ENCODE measurements around the gene SHISA6.

The SHISA6 gene

GRCh38 chr17:11492511-11492910 lies 251.5 kb downstream of the SHISA6 start:
- Histone ChIP-seq H3K9ac (ENCODE audit: low read depth, low read length) (no peak overlapping the region), H3K36me3 (ENCODE audit: insufficient read depth, low read length) (no peaks in the 10 kb centered on the region), H3K4me1 (ENCODE audit: insufficient read depth, low read length) (no peaks in the 10 kb centered on the region), H3K9me3 (ENCODE audit: control insufficient read depth, insufficient read depth, low read length) (no peaks in the 10 kb centered on the region)

- Histone ChIP-seq H3K4me1 (ENCODE audit: insufficient read depth, low read length) (no peaks in the 10 kb centered on the region), H3K9me3 (ENCODE audit: control insufficient read depth, insufficient read depth, low read length) (no peaks in the 10 kb centered on the region), H3K9ac (ENCODE audit: low read depth, low read length) (no peak overlapping the region), H3K36me3 (ENCODE audit: insufficient read depth, low read length) (no peaks in the 10 kb centered on the region)
Measured at GRCh38 chr17:11493936-11494335, 252.9 kb downstream of the SHISA6 start.

- Histone ChIP-seq H3K9ac (ENCODE audit: low read depth, low read length) (no peak overlapping the region), H3K36me3 (ENCODE audit: insufficient read depth, low read length) (no peaks in the 10 kb centered on the region), H3K4me1 (ENCODE audit: insufficient read depth, low read length) (no peaks in the 10 kb centered on the region), H3K9me3 (ENCODE audit: control insufficient read depth, insufficient read depth, low read length) (no peaks in the 10 kb centered on the region)
Measured at GRCh38 chr17:11495613-11496012, 254.6 kb downstream of the SHISA6 start.

GRCh38 chr17:11499881-11500280 lies 258.9 kb downstream of the SHISA6 start:
- H3K9me3 ChIP-seq (ENCODE audit: control insufficient read depth, insufficient read depth, low read length): no peaks in the 10 kb centered on the region
- no peaks in the 10 kb centered on the region for H3K4me1 ChIP-seq (ENCODE audit: insufficient read depth, low read length)
- H3K9ac ChIP-seq (ENCODE audit: low read depth, low read length): no peak overlapping the region
- no peaks in the 10 kb centered on the region for H3K36me3 ChIP-seq (ENCODE audit: insufficient read depth, low read length)

GRCh38 chr17:11503308-11504035 lies 262.5 kb downstream of the SHISA6 start:
- Histone ChIP-seq H3K4me1 (ENCODE audit: insufficient read depth, low read length) (no peaks in the 10 kb centered on the region), H3K9me3 (ENCODE audit: control insufficient read depth, insufficient read depth, low read length) (no peaks in the 10 kb centered on the region), H3K9ac (ENCODE audit: low read depth, low read length) (no peak overlapping the region), H3K36me3 (ENCODE audit: insufficient read depth, low read length) (no peaks in the 10 kb centered on the region)

- Histone ChIP-seq H3K9ac (ENCODE audit: low read depth, low read length) (no peak overlapping the region), H3K36me3 (ENCODE audit: insufficient read depth, low read length) (no peaks in the 10 kb centered on the region), H3K4me1 (ENCODE audit: insufficient read depth, low read length) (no peaks in the 10 kb centered on the region), H3K9me3 (ENCODE audit: control insufficient read depth, insufficient read depth, low read length) (no peaks in the 10 kb centered on the region)
Measured at GRCh38 chr17:11506635-11507034, 265.6 kb downstream of the SHISA6 start.

- Histone ChIP-seq H3K4me1 (ENCODE audit: insufficient read depth, low read length) (no peaks in the 10 kb centered on the region), H3K9ac (ENCODE audit: low read depth, low read length) (no peak overlapping the region)
Measured at GRCh38 chr17:11511696-11512095, 270.7 kb downstream of the SHISA6 start.

GRCh38 chr17:11514565-11514964 lies 273.6 kb downstream of the SHISA6 start:
- H3K4me1 ChIP-seq (ENCODE audit: insufficient read depth, low read length): no peaks in the 10 kb centered on the region
- no peaks in the 10 kb centered on the region for H3K9me3 ChIP-seq (ENCODE audit: control insufficient read depth, insufficient read depth, low read length)
- no peaks in the 10 kb centered on the region for H3K36me3 ChIP-seq (ENCODE audit: insufficient read depth, low read length)
- H3K9ac ChIP-seq (ENCODE audit: low read depth, low read length): no peak overlapping the region

More at GRCh38 chr17:11511696-11512095, 270.7 kb downstream of the SHISA6 start:
- Histone ChIP-seq H3K36me3 (ENCODE audit: insufficient read depth, low read length) (no peaks in the 10 kb centered on the region), H3K9me3 (ENCODE audit: control insufficient read depth, insufficient read depth, low read length) (no peaks in the 10 kb centered on the region)

- H3K4me1 ChIP-seq (ENCODE audit: insufficient read depth, low read length): no peaks in the 10 kb centered on the region
- H3K36me3 ChIP-seq (ENCODE audit: insufficient read depth, low read length): no peaks in the 10 kb centered on the region
- H3K9ac ChIP-seq (ENCODE audit: low read depth, low read length): no peak overlapping the region
- H3K9me3 ChIP-seq (ENCODE audit: control insufficient read depth, insufficient read depth, low read length): no peaks in the 10 kb centered on the region
Measured at GRCh38 chr17:11514981-11515680, 274.1 kb downstream of the SHISA6 start.

- no peaks in the 10 kb centered on the region for H3K36me3 ChIP-seq (ENCODE audit: insufficient read depth, low read length)
- H3K4me1 ChIP-seq (ENCODE audit: insufficient read depth, low read length): no peaks in the 10 kb centered on the region
- H3K9me3 ChIP-seq (ENCODE audit: control insufficient read depth, insufficient read depth, low read length): no peaks in the 10 kb centered on the region
- H3K9ac ChIP-seq (ENCODE audit: low read depth, low read length): no peak overlapping the region
Measured at GRCh38 chr17:11515901-11516300, 274.9 kb downstream of the SHISA6 start.

- H3K9ac ChIP-seq (ENCODE audit: low read depth, low read length): no peak overlapping the region
- H3K36me3 ChIP-seq (ENCODE audit: insufficient read depth, low read length): no peaks in the 10 kb centered on the region
- H3K4me1 ChIP-seq (ENCODE audit: insufficient read depth, low read length): peaks cover 13% of the 10 kb centered on the region
- no peaks in the 10 kb centered on the region for H3K9me3 ChIP-seq (ENCODE audit: control insufficient read depth, insufficient read depth, low read length)
Measured at GRCh38 chr17:11535231-11535630, 294.2 kb downstream of the SHISA6 start.

GRCh38 chr17:11538366-11538765 lies 297.4 kb downstream of the SHISA6 start:
- Histone ChIP-seq H3K9me3 (ENCODE audit: control insufficient read depth, insufficient read depth, low read length) (no peaks in the 10 kb centered on the region), H3K4me1 (ENCODE audit: insufficient read depth, low read length) (peaks cover 8% of the 10 kb centered on the region), H3K36me3 (ENCODE audit: insufficient read depth, low read length) (no peaks in the 10 kb centered on the region), H3K9ac (ENCODE audit: low read depth, low read length) (no peak overlapping the region)

- H3K36me3 ChIP-seq (ENCODE audit: insufficient read depth, low read length): no peaks in the 10 kb centered on the region
- no peaks in the 10 kb centered on the region for H3K9me3 ChIP-seq (ENCODE audit: control insufficient read depth, insufficient read depth, low read length)
- H3K4me1 ChIP-seq (ENCODE audit: insufficient read depth, low read length): peaks cover 8% of the 10 kb centered on the region
- no peak overlapping the region for H3K9ac ChIP-seq (ENCODE audit: low read depth, low read length)
Measured at GRCh38 chr17:11539637-11540036, 298.6 kb downstream of the SHISA6 start.

- H3K9ac ChIP-seq (ENCODE audit: low read depth, low read length): no peak overlapping the region
- no peaks in the 10 kb centered on the region for H3K9me3 ChIP-seq (ENCODE audit: control insufficient read depth, insufficient read depth, low read length)
- H3K4me1 ChIP-seq (ENCODE audit: insufficient read depth, low read length): no peaks in the 10 kb centered on the region
- no peaks in the 10 kb centered on the region for H3K36me3 ChIP-seq (ENCODE audit: insufficient read depth, low read length)
Measured at GRCh38 chr17:11545002-11545401, 304.0 kb downstream of the SHISA6 start.

- no peaks in the 10 kb centered on the region for H3K36me3 ChIP-seq (ENCODE audit: insufficient read depth, low read length)
- no peaks in the 10 kb centered on the region for H3K4me1 ChIP-seq (ENCODE audit: insufficient read depth, low read length)
- H3K9me3 ChIP-seq (ENCODE audit: control insufficient read depth, insufficient read depth, low read length): no peaks in the 10 kb centered on the region
- no peak overlapping the region for H3K9ac ChIP-seq (ENCODE audit: low read depth, low read length)
Measured at GRCh38 chr17:11545696-11546095, 304.7 kb downstream of the SHISA6 start.
